H1 (cell line): ENCODE data around the gene NEU4.

Source experiments
- ATF2 ChIP-seq: IDR thresholded peaks from 2 replicates; pipeline ENCODE4 v1.6.1; 2012; ENCODE audit warnings: low read length, inconsistent platforms
- CTCF ChIP-seq, 3 experiments: IDR thresholded peaks; 1 replicate in 2 of 3; 2 replicates in 1 of 3; pipeline versions ENCODE4 v1.5.1 to v1.6.1; 2011; ENCODE audit warnings: low read length in 3 of 3, mild to moderate bottlenecking in 3 of 3, inconsistent platforms in 2 of 3, low read depth in 1 of 3, moderate library complexity in 1 of 3; ENCODE audit not compliant: insufficient read depth in 1 of 3; ENCODE audit errors: control extremely low read depth in 1 of 3
- EP300 ChIP-seq, 2 experiments: IDR thresholded peaks; 1 replicate in 1 of 2; 2 replicates in 1 of 2; pipeline ENCODE4 v1.6.1; 2011 to 2012; ENCODE audit warnings: low read depth in 2 of 2, low read length in 2 of 2, mild to moderate bottlenecking in 2 of 2, borderline replicate concordance in 1 of 2, inconsistent platforms in 1 of 2, moderate library complexity in 1 of 2
- EZH2 ChIP-seq: fragments of 200-600 bp; sonication (generic); IDR thresholded peaks from 2 replicates; pipeline ENCODE4 v1.7.1; 2012; ENCODE audit warnings: low read depth, mild to moderate bottlenecking, moderate library complexity, low read length, inconsistent platforms; ENCODE audit not compliant: severe bottlenecking
- GTF2F1 ChIP-seq: IDR thresholded peaks from 2 replicates; pipeline ENCODE4 v1.6.1; 2012; ENCODE audit warnings: low read depth, low read length, improper control_type of control experiment, borderline replicate concordance
- JUND ChIP-seq: IDR thresholded peaks from 2 replicates; pipeline ENCODE4 v1.6.1; 2011; ENCODE audit warnings: mild to moderate bottlenecking, improper control_type of control experiment, low read length
- PHF8 ChIP-seq: fragments of 200-600 bp; sonication (generic); conservative IDR thresholded peaks from 2 replicates; pipeline ENCODE4 v1.7.1; 2012; ENCODE audit warnings: low read depth, mild to moderate bottlenecking, inconsistent platforms, low read length, moderate library complexity
- POLR2A ChIP-seq, 2 experiments: IDR thresholded peaks; 1 replicate in 1 of 2; 2 replicates in 1 of 2; pipeline ENCODE4 v1.6.1; 2011; ENCODE audit warnings: low read depth in 2 of 2, low read length in 2 of 2, mild to moderate bottlenecking in 2 of 2; ENCODE audit errors: control extremely low read depth in 1 of 2
- POLR2AphosphoS5 ChIP-seq: IDR thresholded peaks from 2 replicates; pipeline ENCODE4 v1.6.1; 2011; ENCODE audit warnings: low read depth, low read length
- RBBP5 ChIP-seq: IDR thresholded peaks from 2 replicates; pipeline ENCODE4 v1.7.1; 2012; ENCODE audit warnings: low read depth, mild to moderate bottlenecking, inconsistent platforms, low read length, moderate library complexity, borderline replicate concordance
- USF2 ChIP-seq: IDR thresholded peaks from 2 replicates; pipeline ENCODE4 v1.6.1; 2011; ENCODE audit warnings: low read length, improper control_type of control experiment
- ZNF274 ChIP-seq: IDR thresholded peaks from 2 replicates; pipeline ENCODE4 v1.7.0; 2012; ENCODE audit warnings: low read length, borderline replicate concordance; ENCODE audit errors: extremely low read depth

- no peak for TF ChIP-seq ATF2
- TF ChIP-seq EZH2, result no peak
- no peak for TF ChIP-seq CTCF (IDR thresholded peaks at IDR 0.05; ENCODE audit: control extremely low read depth in 1 of 3, insufficient read depth in 1 of 3, low read depth in 1 of 3, low read length in 3 of 3)
- TF ChIP-seq POLR2AphosphoS5, result no peak
- TF ChIP-seq ZNF274, result no peak
- TF ChIP-seq EP300 (IDR thresholded peaks at IDR 0.05; ENCODE audit: borderline replicate concordance in 1 of 2, low read depth in 2 of 2, low read length in 2 of 2), result no peak
- TF ChIP-seq PHF8, result no peak
- TF ChIP-seq RBBP5, result no peak
- no peak for TF ChIP-seq GTF2F1
- no peak for TF ChIP-seq JUND
- no peak for TF ChIP-seq USF2
- TF ChIP-seq POLR2A (IDR thresholded peaks at IDR 0.05; ENCODE audit: control extremely low read depth in 1 of 2, low read depth in 2 of 2, low read length in 2 of 2), result no peak
Measured at GRCh38 chr2:241857041-241857541, 48.1 kb downstream of the NEU4 start.
